ENCODE measurements around the gene BANF2.
"Not testable (repeated sequence)": the region's sequence is repeated elsewhere in the genome, so short reads cannot be mapped to it uniquely, and the experiment has no call there.

BANF2 gene

DNA sequence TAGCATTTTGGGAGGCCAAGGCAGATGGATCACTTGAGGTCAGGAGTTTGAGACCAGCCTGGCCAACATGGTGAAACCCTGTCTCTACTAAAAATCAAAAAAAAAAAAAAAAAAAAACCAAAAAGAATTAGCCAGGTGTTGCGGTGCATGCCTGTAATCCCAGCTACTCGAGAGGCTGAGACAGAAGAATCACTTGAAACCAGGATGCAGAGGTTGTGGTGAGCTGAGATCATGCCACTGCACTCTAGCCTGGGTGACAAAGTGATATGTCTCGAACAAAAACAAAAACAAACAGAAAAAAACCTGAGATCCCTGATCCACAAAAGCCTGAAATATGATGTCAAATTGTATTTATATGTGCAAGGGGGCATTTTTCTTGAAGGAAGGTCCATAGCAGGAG, 8.2 kb downstream of the BANF2 start:
- not testable (repeated sequence) for FAIRE-seq; DNase-seq (ENCODE audit: extremely low spot score, insufficient read length, low read depth)

DNA sequence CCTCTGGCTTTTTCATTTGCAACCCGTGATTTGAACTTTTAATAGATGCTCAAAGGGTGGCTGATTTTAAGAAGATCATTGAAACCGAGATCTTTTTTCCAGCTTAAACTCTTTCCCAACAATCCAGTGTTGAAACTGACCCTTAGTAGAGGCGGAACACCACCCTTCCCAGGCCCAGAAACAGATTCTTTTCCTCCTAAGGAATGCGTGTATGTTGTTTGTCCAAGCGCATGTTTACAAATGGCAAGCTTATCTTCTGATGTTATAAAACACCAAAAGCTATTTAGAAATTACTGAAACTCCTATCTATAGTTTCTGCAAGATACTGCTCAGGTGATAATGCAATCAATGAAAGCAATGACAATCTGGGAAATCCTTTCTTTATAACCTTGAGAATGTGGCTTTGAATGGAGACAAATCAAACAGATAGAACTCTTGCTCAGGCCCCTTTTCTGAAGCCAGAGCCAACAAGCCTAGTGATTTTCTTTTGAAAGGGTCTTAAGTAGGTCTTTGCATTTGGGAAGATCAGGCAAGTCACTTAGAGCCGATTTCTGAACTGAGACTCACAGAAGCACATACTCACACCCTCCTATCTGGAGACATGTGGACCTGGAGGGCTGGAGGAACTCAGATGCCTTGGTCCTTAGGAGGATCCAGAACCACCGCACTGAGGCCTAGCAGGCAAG, 9.1 kb downstream of the BANF2 start:
- FAIRE-seq: no peak

DNA sequence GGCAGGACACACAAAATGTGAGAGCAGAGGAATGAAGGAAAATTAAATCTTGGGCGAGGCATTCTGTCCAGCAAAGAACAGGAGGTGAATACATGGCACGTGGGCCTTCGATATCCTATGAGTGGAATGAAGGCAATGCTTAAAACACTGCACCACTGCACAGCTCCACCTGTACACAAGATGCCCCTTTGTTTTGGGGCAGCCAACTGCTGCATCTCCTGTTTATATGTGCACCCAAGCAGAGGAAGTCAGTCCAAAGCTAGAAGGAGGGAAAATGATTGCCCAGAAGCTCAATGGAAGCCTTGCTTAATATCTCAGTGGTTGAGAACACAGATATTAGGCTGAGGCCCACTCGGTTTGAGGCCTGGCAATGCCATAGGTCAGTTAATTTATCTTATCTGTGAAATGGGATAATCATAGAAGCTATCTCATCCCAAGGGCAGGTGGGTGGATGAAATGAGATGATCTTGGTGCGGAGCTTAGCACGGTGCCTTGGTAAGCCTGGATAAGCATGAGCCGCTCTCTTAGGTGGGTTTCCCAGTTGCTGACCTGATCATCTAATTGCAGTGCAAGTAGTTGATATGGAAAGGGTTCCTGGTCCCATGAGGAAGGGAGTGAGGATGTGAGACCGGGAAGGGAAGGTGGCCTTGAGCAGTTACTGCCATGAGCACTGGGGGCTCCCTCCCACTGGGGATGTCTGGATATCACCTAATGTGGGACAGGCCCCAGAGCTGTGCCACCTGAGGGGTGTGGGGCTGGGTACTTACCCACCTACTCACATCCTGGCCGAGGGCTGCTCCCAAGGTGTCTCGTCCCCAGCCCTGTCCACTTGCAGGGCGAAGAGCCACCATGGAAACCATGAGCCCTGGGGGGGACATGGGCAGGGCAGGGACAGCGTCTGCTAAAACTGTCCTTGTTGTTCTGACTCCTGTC, 9.9 kb downstream of the BANF2 start:
- FAIRE-seq: no peak
- no peak for DNase-seq (ENCODE audit: extremely low spot score, insufficient read length, low read depth)

More for the DNA sequence above, 9.1 kb downstream of the BANF2 start:
- no peak for DNase-seq (ENCODE audit: extremely low spot score, insufficient read length, low read depth)

DNA sequence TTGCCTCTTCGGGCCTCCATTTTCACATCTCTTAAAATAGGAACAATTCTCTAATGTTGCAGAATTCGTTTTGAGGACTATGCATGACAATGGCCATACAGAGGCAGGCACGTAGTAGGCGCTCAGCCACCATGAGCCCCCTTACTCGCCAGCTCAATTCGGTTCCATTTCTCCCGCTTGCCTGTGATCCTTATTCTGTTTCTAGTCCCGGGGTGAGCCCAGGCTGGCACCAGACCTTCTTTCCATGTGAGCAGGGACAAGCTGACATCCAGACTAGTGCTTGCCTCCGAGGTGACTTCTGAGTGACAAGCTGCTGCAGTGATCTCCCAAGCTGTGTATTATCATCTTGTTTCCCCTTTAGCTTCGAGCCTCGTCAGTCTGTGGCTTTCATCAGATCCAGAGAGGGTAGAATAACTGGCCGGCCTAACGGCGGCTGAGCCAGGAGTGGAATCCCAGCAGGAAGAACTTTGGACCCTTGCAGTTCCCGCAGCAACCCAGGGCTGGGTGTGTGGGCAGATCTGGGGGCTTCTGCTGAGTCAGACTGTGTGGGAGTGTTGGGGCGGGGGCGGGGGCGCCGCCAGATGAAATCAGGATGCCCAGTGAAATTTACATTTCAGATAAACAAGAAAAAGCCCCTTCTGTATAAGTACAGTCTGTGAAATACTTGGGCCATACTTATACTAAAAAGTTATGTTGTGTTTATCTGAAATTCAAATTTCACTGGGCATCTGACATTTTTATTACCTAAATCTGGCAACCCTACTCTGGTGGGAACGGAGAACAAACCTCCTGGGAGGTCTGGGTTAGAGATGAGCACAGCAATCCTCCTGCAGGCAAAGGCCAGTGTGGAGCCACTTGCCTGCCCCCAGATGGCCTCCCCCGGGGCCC, 10.9 kb downstream of the BANF2 start:
- FAIRE-seq (no peak), DNase-seq (ENCODE audit: extremely low spot score, insufficient read length, low read depth) (no peak)

DNA sequence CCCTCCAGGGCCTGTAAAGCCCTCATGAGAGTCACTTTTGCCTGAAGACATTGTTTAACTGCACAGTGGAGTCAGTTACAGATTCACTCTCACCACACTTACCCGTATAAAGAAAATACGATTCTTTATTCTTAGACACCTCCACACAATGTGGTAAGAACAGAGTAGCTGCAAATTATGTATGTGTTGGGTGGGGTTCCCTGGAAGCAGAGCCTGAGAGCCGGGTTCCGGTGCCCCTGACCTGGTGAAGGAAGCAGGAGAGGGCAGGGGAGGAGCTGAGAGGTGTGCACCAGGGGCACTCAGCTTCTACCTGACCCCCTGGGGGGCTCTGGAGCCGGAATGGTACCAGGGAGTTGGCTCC, 11.5 kb downstream of the BANF2 start:
- no peak for FAIRE-seq
- DNase-seq (ENCODE audit: extremely low spot score, insufficient read length, low read depth): no peak

DNA sequence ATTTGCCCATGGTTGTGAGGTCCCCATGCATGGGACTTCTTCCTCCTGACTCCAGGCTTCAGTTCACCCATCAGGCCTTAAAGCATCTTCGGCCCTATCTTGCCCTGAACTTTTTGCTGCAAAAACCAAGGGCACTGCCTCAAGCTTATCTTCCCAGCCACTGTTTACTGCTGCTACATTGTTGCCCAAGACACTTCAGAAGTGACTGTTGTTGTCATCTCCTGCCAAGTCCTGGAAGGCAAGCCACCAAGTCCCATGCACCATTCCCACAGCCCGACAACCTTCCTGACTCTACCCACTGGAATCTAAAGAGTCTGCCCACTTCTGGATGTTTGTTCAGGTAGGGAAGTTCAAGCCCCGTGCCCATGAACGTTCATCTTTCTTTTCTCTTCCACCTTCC, 12.4 kb downstream of the BANF2 start:
- DNase-seq (ENCODE audit: extremely low spot score, insufficient read length, low read depth): no peak
- no peak for FAIRE-seq

DNA sequence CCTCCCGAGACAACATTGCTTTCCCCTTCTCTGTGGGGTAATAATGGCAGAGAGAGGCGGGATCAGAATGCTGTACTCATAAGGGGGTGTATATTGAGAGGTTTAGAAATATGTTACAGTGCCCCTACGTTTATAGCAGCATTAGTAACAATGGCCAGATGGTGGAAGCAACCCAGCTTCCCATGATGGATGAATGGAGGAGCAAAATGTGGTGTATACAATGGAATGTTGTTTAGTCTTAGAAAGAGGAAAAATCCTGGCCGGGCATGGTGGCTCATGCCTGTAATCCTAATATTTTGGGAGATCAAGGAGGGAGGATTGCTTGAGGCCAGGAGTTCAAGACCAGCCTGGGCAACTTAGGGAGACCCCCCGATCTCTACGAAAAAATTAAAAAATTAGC, 12.9 kb downstream of the BANF2 start:
- DNase-seq (ENCODE audit: extremely low spot score, insufficient read length, low read depth): no peak
- no peak for FAIRE-seq

DNA sequence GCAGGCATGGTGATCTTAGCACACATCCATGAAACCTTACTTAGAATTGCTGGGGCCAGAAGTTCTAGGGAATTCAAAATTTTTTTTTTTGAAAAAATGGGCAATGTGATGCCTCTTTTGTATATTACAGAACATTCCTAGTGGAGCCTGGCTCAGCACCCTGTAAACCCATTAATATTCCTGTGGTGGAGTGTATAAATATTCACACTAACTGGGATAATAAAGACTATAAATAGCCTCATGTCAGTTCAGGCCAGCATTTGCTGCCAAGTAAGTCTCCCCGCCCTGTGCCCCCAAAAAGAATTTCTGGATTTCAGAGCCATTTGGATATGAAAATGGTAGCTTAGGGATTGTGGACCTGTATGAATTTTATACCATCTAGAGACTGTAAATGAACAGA, 14.8 kb downstream of the BANF2 start:
- no peak for DNase-seq (ENCODE audit: extremely low spot score, insufficient read length, low read depth)
- no peak for FAIRE-seq

DNA sequence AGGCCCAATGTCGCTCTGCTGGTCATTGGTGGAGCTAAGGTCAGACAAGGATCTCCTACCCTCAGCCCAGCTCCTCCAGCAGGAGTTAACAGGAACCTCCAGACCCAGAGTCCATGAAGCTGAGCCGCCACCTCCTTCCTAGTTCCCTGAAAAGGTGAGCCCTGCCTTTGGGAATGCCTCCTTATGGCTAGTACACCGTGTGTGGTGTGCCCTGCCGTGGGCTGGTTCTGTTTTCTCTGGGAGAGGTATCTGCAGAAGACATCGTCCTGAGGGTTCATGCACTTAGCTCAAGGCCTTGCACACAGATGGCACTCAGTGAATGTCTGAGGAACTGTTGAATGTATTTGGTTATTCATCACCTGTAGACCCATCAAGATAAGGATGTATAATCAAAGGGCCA, 15.3 kb downstream of the BANF2 start:
- FAIRE-seq: no peak

DNA sequence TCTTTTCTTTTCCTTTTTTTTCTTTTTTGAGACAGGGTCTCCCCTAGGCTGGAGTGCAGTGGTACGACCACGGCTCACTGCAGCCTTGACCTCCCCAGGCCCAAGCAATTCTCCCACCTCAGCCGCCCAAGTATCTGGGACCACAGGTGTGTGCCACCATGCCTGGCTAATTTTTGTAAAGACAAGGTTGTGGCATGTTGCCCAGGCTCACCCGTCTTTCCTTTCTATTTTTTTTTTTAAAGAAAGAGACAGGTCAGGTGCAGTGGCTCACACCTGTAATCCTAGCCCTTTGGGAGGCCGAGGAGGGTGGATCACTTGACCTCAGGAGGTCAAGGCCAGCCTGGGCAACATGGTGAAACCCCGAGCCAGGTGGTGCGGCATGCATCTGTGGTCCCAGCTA, 16.6 kb downstream of the BANF2 start:
- DNase-seq (ENCODE audit: extremely low spot score, insufficient read length, low read depth): no peak
- no peak for FAIRE-seq

More for the DNA sequence above, 15.3 kb downstream of the BANF2 start:
- DNase-seq (ENCODE audit: extremely low spot score, insufficient read length, low read depth): no peak

DNA sequence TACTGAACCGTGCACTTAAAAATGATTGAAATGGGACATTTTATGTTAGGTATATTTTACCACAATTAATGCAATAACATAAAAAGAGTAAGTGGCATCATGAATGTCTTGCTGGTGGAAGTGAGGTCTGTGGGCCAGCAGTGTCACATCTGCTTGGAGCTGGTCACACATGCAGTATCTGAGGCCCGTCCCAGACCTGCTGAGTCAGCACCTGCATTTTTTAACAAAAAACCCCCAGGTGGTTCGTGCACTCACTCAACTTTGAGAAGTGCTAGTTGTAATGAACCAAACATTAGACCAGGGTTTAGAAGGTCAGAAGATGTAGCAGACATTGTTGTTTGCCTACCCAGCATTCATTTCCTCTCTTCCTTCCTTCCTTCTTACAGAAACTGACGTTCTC, 21.0 kb downstream of the BANF2 start:
- FAIRE-seq: no peak
- DNase-seq (ENCODE audit: extremely low spot score, insufficient read length, low read depth): no peak

DNA sequence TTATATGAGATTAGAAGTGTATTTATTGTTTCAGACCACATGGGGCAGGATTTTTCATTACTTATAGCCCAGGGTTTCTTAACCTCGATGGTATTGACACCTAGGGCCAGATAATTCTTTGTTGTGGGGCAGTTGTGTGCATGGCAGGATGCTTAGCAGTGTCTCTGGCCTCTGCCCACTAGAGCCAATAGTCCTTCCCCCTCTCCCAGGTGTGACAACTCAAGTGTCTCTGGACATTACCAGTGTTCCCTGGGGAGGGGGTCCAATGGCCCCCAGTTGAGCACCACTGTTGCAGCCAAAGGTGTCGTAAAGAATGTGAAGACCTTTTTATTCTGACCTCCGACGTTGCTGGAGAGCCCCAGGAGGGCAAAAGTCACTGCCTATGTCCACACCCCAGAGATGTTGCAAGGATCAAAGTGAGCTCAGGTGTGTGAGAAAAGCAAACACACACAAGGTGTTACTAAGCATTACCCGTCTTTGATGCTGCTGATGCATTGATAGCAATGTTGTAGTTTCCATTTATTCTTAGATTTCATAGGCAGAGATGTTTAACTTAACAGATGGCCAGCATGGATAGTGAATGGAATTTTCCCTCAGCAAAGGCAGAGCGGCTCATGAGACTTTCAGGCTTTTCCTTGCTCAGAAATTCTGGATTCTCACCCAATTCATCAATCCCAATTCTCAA, 22.2 kb downstream of the BANF2 start:
- no peak for DNase-seq (ENCODE audit: extremely low spot score, insufficient read length, low read depth)
- no peak for FAIRE-seq

DNA sequence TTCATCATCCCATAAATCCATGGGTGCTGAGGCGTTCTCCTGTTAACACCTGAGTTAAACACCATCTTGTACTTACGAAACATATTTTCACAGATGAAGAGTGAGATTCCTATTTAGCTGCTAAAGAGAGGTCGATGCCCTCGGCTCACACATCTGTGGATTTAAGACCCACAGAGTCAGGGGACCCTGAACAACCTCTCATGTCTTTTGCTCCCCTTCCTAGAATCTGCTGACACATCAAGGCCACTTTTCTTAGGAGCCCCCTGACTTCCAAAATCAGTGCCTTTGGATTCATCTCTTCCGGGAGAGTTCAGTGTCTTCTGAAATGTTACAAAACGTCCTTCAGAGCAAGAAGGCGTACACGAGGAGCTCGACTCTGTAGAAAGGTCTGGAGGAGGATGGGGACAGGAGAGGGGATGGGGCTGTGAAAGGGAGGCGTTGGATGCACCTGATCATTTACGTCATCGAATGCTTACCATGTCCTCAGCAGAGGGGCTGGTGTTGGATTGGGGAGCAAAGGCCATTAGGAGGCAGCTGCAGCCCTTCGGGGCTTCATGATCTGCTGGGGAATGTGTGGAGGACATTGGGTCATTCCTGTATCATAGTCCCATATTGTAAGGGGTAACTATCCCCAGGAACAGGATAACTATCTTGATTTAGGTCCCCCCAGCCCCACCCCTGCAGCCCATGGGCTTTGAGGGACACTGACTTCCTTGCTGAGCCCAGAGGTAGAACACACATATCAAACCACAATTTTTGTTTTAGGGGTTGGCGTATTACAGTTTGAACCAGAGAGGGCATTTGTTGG, 22.9 kb downstream of the BANF2 start:
- DNase-seq (ENCODE audit: extremely low spot score, insufficient read length, low read depth): no peak
- FAIRE-seq: no peak

DNA sequence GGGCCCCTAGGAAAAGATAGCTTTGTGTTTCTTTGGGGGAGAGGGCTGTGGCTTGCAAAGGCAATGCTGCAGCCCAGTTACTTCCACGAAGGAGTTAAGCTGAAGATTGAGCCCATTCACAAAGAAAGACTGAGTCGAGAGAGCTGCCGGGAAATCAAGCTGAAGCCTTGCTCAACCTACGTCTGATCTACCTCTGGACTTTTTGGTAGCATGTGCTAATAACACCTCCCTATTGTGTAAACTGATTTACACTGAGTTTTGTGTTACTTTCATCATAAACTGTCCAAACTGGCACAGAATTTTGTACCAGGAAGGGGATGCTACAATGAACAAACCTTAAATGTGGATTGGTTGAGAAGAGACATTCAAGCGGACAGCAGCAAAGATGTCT, 23.5 kb downstream of the BANF2 start:
- no peak for FAIRE-seq

DNA sequence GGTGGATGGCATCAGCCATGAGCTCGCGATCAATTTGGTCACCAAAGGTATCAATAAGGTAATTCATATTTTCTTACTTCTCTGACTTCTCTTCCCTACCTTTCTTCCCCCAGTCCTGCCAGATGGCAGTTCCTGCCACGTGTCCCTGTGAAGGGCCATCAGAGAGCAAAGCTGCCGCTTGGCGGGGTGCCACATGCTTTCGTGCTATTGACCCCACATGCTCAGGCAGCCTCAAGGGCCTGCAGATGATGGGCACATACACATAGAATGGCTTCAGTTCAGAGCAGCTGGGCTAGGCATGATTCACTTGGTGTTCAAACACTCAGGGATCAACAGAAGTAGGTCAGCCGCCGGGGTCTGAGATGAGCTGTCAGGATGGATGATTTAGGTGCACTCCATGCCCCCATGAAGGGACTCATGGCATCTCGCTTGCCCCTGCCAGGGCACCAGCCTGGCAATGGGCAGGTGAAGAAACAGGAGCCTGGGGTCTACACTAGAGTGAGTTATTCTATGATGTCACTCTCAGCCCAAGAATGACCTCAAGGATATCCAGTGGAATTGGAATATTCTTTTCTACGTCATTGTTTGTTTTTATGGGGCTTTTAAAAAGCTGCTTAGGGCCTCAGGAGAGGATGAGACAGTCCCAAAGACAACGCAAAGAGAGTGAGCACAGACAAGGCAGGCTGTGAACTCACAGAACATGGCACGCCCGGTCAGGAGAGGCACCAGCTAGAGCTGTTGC, 25.5 kb downstream of the BANF2 start:
- DNase-seq (ENCODE audit: extremely low spot score, insufficient read length, low read depth) (no peak), FAIRE-seq (no peak)

More for the DNA sequence above, 23.5 kb downstream of the BANF2 start:
- no peak for DNase-seq (ENCODE audit: extremely low spot score, insufficient read length, low read depth)

DNA sequence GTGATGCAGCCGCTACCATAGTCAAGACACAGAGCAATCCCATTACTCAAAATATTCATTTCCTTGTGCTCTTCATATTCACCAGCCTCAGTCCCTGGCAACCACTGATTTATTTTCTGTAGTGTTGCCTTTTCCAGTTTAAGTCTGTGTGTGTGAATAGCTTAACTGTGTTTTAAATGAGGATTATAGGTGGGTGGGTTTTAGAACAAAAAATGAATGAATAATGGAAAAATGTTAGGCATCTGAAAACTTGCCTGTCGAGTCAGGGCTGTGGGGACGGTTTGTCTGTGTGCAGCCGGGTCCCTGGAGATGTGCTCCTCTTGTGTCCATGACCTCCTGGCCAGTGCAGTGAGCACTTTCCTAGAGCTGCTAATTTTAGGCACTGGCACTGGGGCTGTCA, 27.1 kb downstream of the BANF2 start:
- DNase-seq (ENCODE audit: extremely low spot score, insufficient read length, low read depth) (no peak), FAIRE-seq (no peak)

DNA sequence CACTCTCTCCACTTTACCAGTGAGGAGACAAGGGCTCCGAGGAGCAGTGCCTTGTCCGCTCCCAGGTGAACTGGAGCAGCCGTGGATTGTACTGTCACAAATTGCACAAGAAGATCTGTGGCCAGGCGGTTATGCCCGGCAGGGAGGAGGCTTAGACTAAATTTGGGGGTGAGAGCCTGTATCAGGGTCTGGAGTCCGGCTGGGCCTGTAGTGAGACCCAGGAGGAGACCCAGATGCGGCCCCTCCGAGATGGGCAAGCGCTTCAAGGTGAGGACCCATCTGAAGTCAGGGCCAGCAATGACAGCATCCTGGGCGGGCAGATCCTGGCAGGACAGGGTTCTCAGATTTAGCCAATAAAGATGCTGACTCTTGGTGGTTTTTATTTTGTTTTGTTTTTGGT, 27.6 kb downstream of the BANF2 start:
- DNase-seq (ENCODE audit: extremely low spot score, insufficient read length, low read depth) (no peak), FAIRE-seq (no peak)

DNA sequence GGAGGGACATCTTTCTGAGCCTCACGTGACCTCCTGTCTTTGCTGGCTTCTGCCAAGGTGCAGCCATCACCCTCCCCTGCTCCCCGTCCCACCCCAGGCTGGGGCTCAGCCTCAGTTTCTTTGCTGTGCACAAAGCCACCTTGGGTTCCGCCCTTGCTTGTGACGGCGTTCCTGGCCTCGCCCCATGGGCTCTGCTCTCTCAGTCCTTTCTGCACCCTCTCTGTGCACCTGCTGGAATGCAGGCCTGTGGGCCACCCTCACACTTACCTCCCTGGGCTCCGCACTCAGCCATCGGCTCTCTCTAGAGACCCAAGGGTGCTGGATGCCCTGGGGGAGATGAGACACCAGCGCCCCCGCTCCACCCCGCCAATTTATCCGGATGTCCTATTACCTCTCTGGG, 28.3 kb downstream of the BANF2 start:
- no peak for DNase-seq (ENCODE audit: extremely low spot score, insufficient read length, low read depth)
- no peak for FAIRE-seq

DNA sequence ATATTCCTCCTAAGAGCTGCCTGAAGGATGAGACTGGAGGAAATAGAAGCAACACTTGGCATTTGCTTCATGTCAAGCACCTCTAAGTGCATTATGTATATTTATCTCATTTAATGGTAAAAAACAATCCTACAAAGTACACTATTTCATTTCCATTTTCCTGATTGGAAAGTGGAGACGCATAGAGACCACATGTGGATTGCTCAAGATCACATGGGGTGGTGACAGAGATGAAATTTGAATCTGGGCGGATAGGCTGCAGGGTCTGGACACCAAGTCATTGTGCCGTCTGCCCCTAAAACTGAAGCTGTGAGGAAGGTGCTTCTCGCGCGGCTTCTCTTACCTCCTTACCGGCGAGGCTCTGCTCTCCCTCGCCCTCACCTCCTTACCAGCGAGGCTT, 30.3 kb downstream of the BANF2 start:
- FAIRE-seq (no peak), DNase-seq (ENCODE audit: extremely low spot score, insufficient read length, low read depth) (no peak)

Measured in GM18507 (cell line).